ENCODE results near the gene GFRA3. TPM values are rescaled to one million over a fixed set of nuclear protein-coding genes. Genes with fewer than 3 reads are reported as not detected.

Gene GFRA3
- total and polyA plus RNA-seq, 10 donors, result 0.14 to 1.2 TPM; not detected in 8

- 51 to 67% (median 54%) methylated on average over 6 of the region's 6 CpGs for WGBS, 5 donors
- intact Hi-C loops (cut with DNase I; ENCODE audit: low total_unique reads), result no loop called here
- peaks cover 0 to 24% (median 0%) of the 10 kb centered on the region in 7 donors for H3K27me3 ChIP-seq (replicated peaks in 1 of 7)
- TF ChIP-seq POLR2A (IDR thresholded peaks at IDR 0.05) (no peak), CTCF (IDR thresholded peaks at IDR 0.05 in 8 of 11, conservative IDR thresholded peaks at IDR 0.05 in 3 of 11) (no peak), POLR2AphosphoS5 (IDR thresholded peaks at IDR 0.05) (no peak)
- peaks cover 0 to 17% (median 4%) of the 10 kb centered on the region in 8 donors for H3K9me3 ChIP-seq
- peak; percentile 5 for DNase-seq
- H3K27ac ChIP-seq, result no peak overlapping the region
- H3K4me3 ChIP-seq, result no peak overlapping the region
- H3K4me1 ChIP-seq, result no peaks in the 10 kb centered on the region
- no peaks in the 10 kb centered on the region for H3K36me3 ChIP-seq
These were observed 45.0 kb downstream of the GFRA3 start for GRCh38 chr5:138229387-138229786.

DNA sequence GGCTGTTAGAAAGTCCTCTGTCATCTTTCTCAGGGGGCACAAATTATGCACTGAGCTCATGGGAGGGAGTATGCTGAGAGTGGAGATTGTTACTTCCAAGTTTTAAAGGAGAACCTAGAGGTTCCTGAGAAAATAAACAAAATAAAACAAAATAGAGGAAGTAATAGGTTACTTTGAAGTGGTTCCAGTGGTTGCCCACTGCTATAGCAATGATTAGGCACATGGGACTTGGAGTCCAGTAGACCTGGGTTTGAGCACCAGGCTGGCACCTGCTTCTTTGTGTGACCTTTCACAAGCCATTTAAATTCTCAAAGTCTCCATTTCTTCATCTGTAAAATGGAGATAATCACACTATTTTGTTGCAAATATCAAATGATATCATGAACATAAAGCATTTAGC is 47.5 kb downstream of the GFRA3 start:
- Histone ChIP-seq H3K4me3 (no peak overlapping the region), H3K36me3 (no peaks in the 10 kb centered on the region), H3K27ac (no peak overlapping the region), H3K27me3 (replicated peaks in 1 of 7) (peaks cover 0 to 7% (median 0%) of the 10 kb centered on the region in 7 donors), H3K4me1 (peaks cover 0 to 10% (median 3%) of the 10 kb centered on the region in 6 donors), H3K9me3 (peaks cover 0 to 17% (median 4%) of the 10 kb centered on the region in 8 donors)
- TF ChIP-seq CTCF (IDR thresholded peaks at IDR 0.05 in 8 of 11, conservative IDR thresholded peaks at IDR 0.05 in 3 of 11) (no peak), POLR2AphosphoS5 (IDR thresholded peaks at IDR 0.05) (no peak), POLR2A (IDR thresholded peaks at IDR 0.05) (no peak)
- intact Hi-C loops (cut with DNase I; ENCODE audit: low total_unique reads), result no loop called here
- DNase-seq, result peak; percentile 7

GRCh38 chr5:138224712-138225111 is 49.7 kb downstream of the GFRA3 start:
- DNase-seq, result peak; percentile 6
- 84 to 96% (median 87%) methylated on average over 5 to 6 of the region's 6 CpGs for WGBS, 5 donors
- peaks cover 0 to 10% (median 3%) of the 10 kb centered on the region in 6 donors for H3K4me1 ChIP-seq
- intact Hi-C loops (cut with DNase I; ENCODE audit: low total_unique reads), result no loop called here
- H3K27ac ChIP-seq, result no peak overlapping the region
- no peaks in the 10 kb centered on the region for H3K36me3 ChIP-seq
- H3K4me3 ChIP-seq, result no peak overlapping the region
- H3K27me3 ChIP-seq (replicated peaks in 1 of 7), result peaks cover 0 to 12% (median 0%) of the 10 kb centered on the region in 7 donors
- TF ChIP-seq POLR2AphosphoS5 (IDR thresholded peaks at IDR 0.05), result no peak
- TF ChIP-seq POLR2A (IDR thresholded peaks at IDR 0.05), result no peak
- TF ChIP-seq CTCF (IDR thresholded peaks at IDR 0.05 in 8 of 11, conservative IDR thresholded peaks at IDR 0.05 in 3 of 11), result no peak
- H3K9me3 ChIP-seq, result peaks cover 0 to 17% (median 4%) of the 10 kb centered on the region in 8 donors

GRCh38 chr5:138223532-138223931 is 50.9 kb downstream of the GFRA3 start:
- Histone ChIP-seq H3K36me3 (no peaks in the 10 kb centered on the region), H3K4me1 (peaks cover 0 to 10% (median 3%) of the 10 kb centered on the region in 6 donors), H3K27ac (no peak overlapping the region), H3K9me3 (peaks cover 0 to 17% (median 4%) of the 10 kb centered on the region in 8 donors), H3K27me3 (replicated peaks in 1 of 7) (peaks cover 0 to 12% (median 0%) of the 10 kb centered on the region in 7 donors), H3K4me3 (no peak overlapping the region)
- DNase-seq, result no peak
- no peak for TF ChIP-seq CTCF (IDR thresholded peaks at IDR 0.05 in 8 of 11, conservative IDR thresholded peaks at IDR 0.05 in 3 of 11)
- TF ChIP-seq POLR2A (IDR thresholded peaks at IDR 0.05), result no peak
- no peak for TF ChIP-seq POLR2AphosphoS5 (IDR thresholded peaks at IDR 0.05)
- intact Hi-C loops (cut with DNase I; ENCODE audit: low total_unique reads), result no loop called here
- WGBS, 5 donors, result 90 to 100% (median 97%) methylated on average over 1 of the region's 1 CpG

Data from spleen (tissue), 11 donors.